Measurements from ENCODE around the gene DDX25.

DDX25 gene

DNA sequence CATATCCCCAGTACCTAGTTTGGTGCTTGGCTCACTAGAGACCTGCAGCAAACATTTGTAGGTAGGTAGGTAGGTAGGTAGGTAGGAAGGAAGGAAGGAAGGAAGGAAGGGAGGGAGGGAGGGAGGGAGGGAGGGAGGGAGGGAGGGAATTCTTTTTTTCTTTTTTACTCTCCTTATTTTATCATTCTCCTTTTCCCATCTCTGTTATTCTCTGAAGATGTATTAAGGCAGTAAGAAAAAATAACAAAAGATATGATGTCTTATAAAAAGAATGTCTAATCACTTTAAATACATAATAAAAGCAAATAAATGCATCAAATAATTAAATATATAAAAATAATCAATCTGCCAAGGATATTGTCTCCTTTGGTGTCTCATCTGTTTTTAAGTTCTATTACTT, 70.0 kb downstream of the DDX25 start:
- Histone ChIP-seq H3K9me2 (replicated peaks; ENCODE audit: control insufficient read depth, low read length) (no peaks in the 10 kb centered on the region), H3K4me1 (ENCODE audit: control insufficient read depth, low read length) (no peaks in the 10 kb centered on the region)
- TF ChIP-seq, protein P1, sequence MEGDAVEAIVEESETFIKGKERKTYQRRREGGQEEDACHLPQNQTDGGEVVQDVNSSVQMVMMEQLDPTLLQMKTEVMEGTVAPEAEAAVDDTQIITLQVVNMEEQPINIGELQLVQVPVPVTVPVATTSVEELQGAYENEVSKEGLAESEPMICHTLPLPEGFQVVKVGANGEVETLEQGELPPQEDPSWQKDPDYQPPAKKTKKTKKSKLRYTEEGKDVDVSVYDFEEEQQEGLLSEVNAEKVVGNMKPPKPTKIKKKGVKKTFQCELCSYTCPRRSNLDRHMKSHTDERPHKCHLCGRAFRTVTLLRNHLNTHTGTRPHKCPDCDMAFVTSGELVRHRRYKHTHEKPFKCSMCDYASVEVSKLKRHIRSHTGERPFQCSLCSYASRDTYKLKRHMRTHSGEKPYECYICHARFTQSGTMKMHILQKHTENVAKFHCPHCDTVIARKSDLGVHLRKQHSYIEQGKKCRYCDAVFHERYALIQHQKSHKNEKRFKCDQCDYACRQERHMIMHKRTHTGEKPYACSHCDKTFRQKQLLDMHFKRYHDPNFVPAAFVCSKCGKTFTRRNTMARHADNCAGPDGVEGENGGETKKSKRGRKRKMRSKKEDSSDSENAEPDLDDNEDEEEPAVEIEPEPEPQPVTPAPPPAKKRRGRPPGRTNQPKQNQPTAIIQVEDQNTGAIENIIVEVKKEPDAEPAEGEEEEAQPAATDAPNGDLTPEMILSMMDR (IDR thresholded peaks at IDR 0.05; ENCODE audit: low read depth, low read length, poor library complexity, severe bottlenecking), result no peak
- TF ChIP-seq EZH2phosphoT487 (IDR thresholded peaks at IDR 0.05; ENCODE audit: borderline replicate concordance, low read length), result no peak

DNA sequence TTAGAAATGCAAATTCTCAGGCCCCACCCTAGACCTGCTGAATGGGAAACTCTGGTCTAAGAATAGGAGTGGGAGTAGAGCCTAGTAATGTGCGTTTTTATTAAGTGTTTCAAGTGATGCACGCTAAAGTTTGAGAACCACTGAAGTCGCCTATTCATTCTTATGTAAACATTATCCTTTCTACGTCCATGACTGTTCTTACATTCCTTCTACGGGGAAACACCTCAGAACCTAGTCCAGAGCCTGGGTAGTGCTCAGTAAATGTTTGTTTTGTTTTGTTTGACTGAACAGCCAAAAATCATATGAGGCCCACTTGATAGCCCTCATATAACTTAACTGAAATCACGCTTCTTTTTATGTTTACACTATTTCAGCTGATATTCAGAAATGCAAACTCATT, 71.3 kb downstream of the DDX25 start:
- Histone ChIP-seq H3K4me2 (ENCODE audit: low read length) (no peak overlapping the region), H3F3A (ENCODE audit: control insufficient read depth, insufficient read depth) (no peaks in the 10 kb centered on the region), H3K27ac (ENCODE audit: low read depth, low read length) (no peak overlapping the region), H3K79me2 (ENCODE audit: control insufficient read depth, low read length) (no peaks in the 10 kb centered on the region), H3K9me3 (ENCODE audit: control insufficient read depth, insufficient read depth, low read length) (no peaks in the 10 kb centered on the region), H4K20me1 (ENCODE audit: control insufficient read depth, insufficient read depth, low read depth, low read length) (no peaks in the 10 kb centered on the region), H3K4me3 (ENCODE audit: low read length) (no peak overlapping the region), H3K9me2 (replicated peaks; ENCODE audit: control insufficient read depth, low read length) (no peaks in the 10 kb centered on the region), H3K4me1 (ENCODE audit: control insufficient read depth, low read length) (no peaks in the 10 kb centered on the region), H3K36me3 (ENCODE audit: control insufficient read depth, low read length) (no peaks in the 10 kb centered on the region), H3K27me3 (ENCODE audit: control insufficient read depth, low read length) (no peaks in the 10 kb centered on the region; the same call in 1 of the 2 replicates)
- TF ChIP-seq EZH2phosphoT487 (IDR thresholded peaks at IDR 0.05; ENCODE audit: borderline replicate concordance, low read length), result no peak
- TF ChIP-seq, protein P1 (IDR thresholded peaks at IDR 0.05; ENCODE audit: low read depth, low read length, poor library complexity, severe bottlenecking), result no peak

More for the DNA sequence above, 70.0 kb downstream of the DDX25 start:
- H3K36me3 ChIP-seq (ENCODE audit: control insufficient read depth, low read length), result no peaks in the 10 kb centered on the region
- H4K20me1 ChIP-seq (ENCODE audit: control insufficient read depth, insufficient read depth, low read depth, low read length), result no peaks in the 10 kb centered on the region
- H3K27ac ChIP-seq (ENCODE audit: low read depth, low read length), result no peak overlapping the region
- H3F3A ChIP-seq (ENCODE audit: control insufficient read depth, insufficient read depth), result no peaks in the 10 kb centered on the region
- no peak overlapping the region for H3K4me3 ChIP-seq (ENCODE audit: low read length)
- H3K4me2 ChIP-seq (ENCODE audit: low read length), result no peak overlapping the region
- no peaks in the 10 kb centered on the region for H3K79me2 ChIP-seq (ENCODE audit: control insufficient read depth, low read length)
- H3K27me3 ChIP-seq (ENCODE audit: control insufficient read depth, low read length), result no peaks in the 10 kb centered on the region; the same call in 1 of the 2 replicates
- H3K9me3 ChIP-seq (ENCODE audit: control insufficient read depth, insufficient read depth, low read length), result no peaks in the 10 kb centered on the region

DNA sequence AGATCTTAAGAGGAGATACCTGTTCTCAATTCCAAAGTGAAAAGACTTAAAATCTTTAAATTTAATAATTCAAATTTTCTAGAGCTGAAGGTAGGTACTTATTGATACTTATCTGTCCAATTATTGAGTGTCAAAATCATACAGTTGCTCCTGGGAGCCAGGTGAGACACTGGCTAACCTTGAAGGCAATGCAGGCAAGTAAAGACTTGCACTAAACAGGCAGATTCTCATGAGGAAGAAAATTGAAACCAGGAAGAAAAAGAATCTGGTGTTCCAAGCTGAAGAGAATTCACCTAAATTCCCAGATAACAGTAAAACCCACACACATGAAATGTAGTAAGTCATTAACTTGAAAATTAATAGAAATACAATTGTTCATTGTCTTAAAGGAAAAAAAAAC, 71.8 kb downstream of the DDX25 start:
- Histone ChIP-seq H3K27ac (ENCODE audit: low read depth, low read length) (no peak overlapping the region), H3K4me1 (ENCODE audit: control insufficient read depth, low read length) (no peaks in the 10 kb centered on the region), H4K20me1 (ENCODE audit: control insufficient read depth, insufficient read depth, low read depth, low read length) (no peaks in the 10 kb centered on the region), H3K27me3 (ENCODE audit: control insufficient read depth, low read length) (no peaks in the 10 kb centered on the region; the same call in 1 of the 2 replicates), H3K4me3 (ENCODE audit: low read length) (no peak overlapping the region), H3K36me3 (ENCODE audit: control insufficient read depth, low read length) (no peaks in the 10 kb centered on the region), H3K9me2 (replicated peaks; ENCODE audit: control insufficient read depth, low read length) (no peaks in the 10 kb centered on the region), H3K79me2 (ENCODE audit: control insufficient read depth, low read length) (no peaks in the 10 kb centered on the region), H3K9me3 (ENCODE audit: control insufficient read depth, insufficient read depth, low read length) (no peaks in the 10 kb centered on the region), H3K4me2 (ENCODE audit: low read length) (no peak overlapping the region), H3F3A (ENCODE audit: control insufficient read depth, insufficient read depth) (no peaks in the 10 kb centered on the region)
- TF ChIP-seq EZH2phosphoT487 (IDR thresholded peaks at IDR 0.05; ENCODE audit: borderline replicate concordance, low read length), result no peak
- TF ChIP-seq, protein P1 (IDR thresholded peaks at IDR 0.05; ENCODE audit: low read depth, low read length, poor library complexity, severe bottlenecking), result no peak
